GM12878 (cell line): Measurements from ENCODE around the gene DENND1A. TPM values are rescaled to one million over a fixed set of nuclear protein-coding genes. Genes with fewer than 3 reads are reported as not detected.

ENCODE experiments used
- ATAC-seq: fragments of 200-7000 bp; cut with Tn5 transposase; 3 replicates; pipeline ENCODE4 v1.9.1; 2020; ENCODE audit warnings: mild to moderate bottlenecking, moderate library complexity
- BruUV-seq: library from RNA; stranded (reverse); fragments of 400-500 nt; replicated peaks from 2 replicates; lab custom pipeline; 2021; lab: Mats Ljungman, UMichigan
- CTCF ChIA-PET: fragments of 300-600 bp; sonication (Branson Sonifier 250); formaldehyde crosslinking; extraction: SDS; loops from one replicate; lab custom pipeline; 2021; ENCODE audit warnings: inconsistent platforms; lab: Yijun Ruan, JAX
- POLR2A ChIA-PET: fragments of 350-600 bp; formaldehyde crosslinking; extraction: SDS; loops from one replicate; lab custom pipeline; 2021; ENCODE audit warnings: inconsistent platforms; lab: Charles Lee
- RAD21 ChIA-PET: fragments of 300-600 bp; sonication (Branson Sonifier 250); formaldehyde crosslinking; loops from one replicate; lab custom pipeline; 2023; ENCODE audit warnings: antibody characterized with exemption; ENCODE audit not compliant: unreplicated experiment; lab: Charles Lee
- SMC1A ChIA-PET: fragments of 300-600 bp; sonication (Branson Sonifier 250); formaldehyde crosslinking; loops from one replicate; lab custom pipeline; 2023; ENCODE audit not compliant: unreplicated experiment, uncharacterized antibody; lab: Charles Lee
- DNase-seq: peaks from one replicate; pipeline ENCODE4 v3.0.0-alpha.2; 2011; ENCODE audit warnings: low read depth, low spot score
- FAIRE-seq: peaks from 3 replicates; lab custom pipeline; 2011; peaks lifted over from hg19 to GRCh38; lab: Jason Lieb, UNC
- H2AFZ ChIP-seq: 2 replicates; pipeline ENCODE4 v1.6.0; 2011; ENCODE audit warnings: low read depth, low read length, control low read depth; ENCODE audit not compliant: control insufficient read depth
- H3K27ac ChIP-seq: 2 replicates; pipeline ENCODE4 v1.5.1; 2011; ENCODE audit warnings: control low read depth; ENCODE audit not compliant: control insufficient read depth, insufficient read depth
- H3K27me3 ChIP-seq, 2 experiments: replicated peaks in 1 of 2; 2 replicates each; pipeline versions ENCODE4 v1.6.0 to v1.6.1; 2011; ENCODE audit warnings: low read length in 1 of 2; ENCODE audit not compliant: control insufficient read depth in 2 of 2, insufficient read depth in 2 of 2
- H3K36me3 ChIP-seq, 2 experiments: 2 replicates each; pipeline ENCODE4 v1.5.1; 2011; ENCODE audit warnings: low read length in 1 of 2; ENCODE audit not compliant: control insufficient read depth in 2 of 2, insufficient read depth in 2 of 2
- H3K4me1 ChIP-seq: 2 replicates; pipeline ENCODE4 v1.6.1; 2011; ENCODE audit warnings: mild to moderate bottlenecking, low read length, moderate library complexity, mixed read lengths; ENCODE audit not compliant: control insufficient read depth, insufficient read depth
- H3K4me2 ChIP-seq: 2 replicates; pipeline ENCODE4 v1.6.0; 2011; ENCODE audit warnings: control low read depth; ENCODE audit not compliant: control insufficient read depth, insufficient read depth
- H3K4me3 ChIP-seq: fragments of 200-600 bp; sonication (generic); 2 replicates; pipeline ENCODE4 v1.5.1; 2016
- H3K79me2 ChIP-seq: 2 replicates; pipeline ENCODE4 v1.6.0; 2011; ENCODE audit warnings: low read length; ENCODE audit not compliant: control insufficient read depth, insufficient read depth
- H3K9ac ChIP-seq: 2 replicates; pipeline ENCODE4 v1.8.0; 2011; ENCODE audit warnings: low read length, control low read depth, mixed read lengths; ENCODE audit not compliant: control insufficient read depth, insufficient read depth
- H3K9me3 ChIP-seq: replicated peaks from 3 replicates; pipeline ENCODE4 v1.5.1; 2011; ENCODE audit warnings: mild to moderate bottlenecking, low read length; ENCODE audit not compliant: control insufficient read depth, insufficient read depth
- H4K20me1 ChIP-seq: 2 replicates; pipeline ENCODE4 v1.6.0; 2011; ENCODE audit not compliant: control insufficient read depth, insufficient read depth
- CTCF ChIP-seq, 3 experiments: IDR thresholded peaks in 2 of 3; conservative IDR thresholded peaks in 1 of 3; 2 replicates each; pipeline ENCODE4 v1.5.1; 2011; ENCODE audit warnings: low read depth in 3 of 3, low read length in 3 of 3, mild to moderate bottlenecking in 3 of 3, control low read depth in 2 of 3, moderate library complexity in 2 of 3, inconsistent platforms in 1 of 3, mixed read lengths in 1 of 3; ENCODE audit not compliant: control insufficient read depth in 2 of 3, insufficient read depth in 1 of 3; ENCODE audit errors: extremely low read depth in 1 of 3
- IRF3 ChIP-seq: fragments of 450-650 bp; IDR thresholded peaks from 2 replicates; pipeline ENCODE4 v1.6.1; 2014; ENCODE audit warnings: mild to moderate bottlenecking
- PML ChIP-seq: IDR thresholded peaks from 2 replicates; pipeline ENCODE4 v1.6.1; 2012; ENCODE audit warnings: low read length, inconsistent platforms
- YY1 ChIP-seq: IDR thresholded peaks from 2 replicates; pipeline ENCODE4 v1.6.1; 2011; ENCODE audit warnings: low read depth, mild to moderate bottlenecking, low read length
- ZBTB11 ChIP-seq: fragments of 450-650 bp; formaldehyde crosslinking; IDR thresholded peaks from 2 replicates; pipeline ENCODE4 v1.5.0; 2022; ENCODE audit warnings: mild to moderate bottlenecking, missing genetic modification characterization
- ZNF217 ChIP-seq: fragments of 450-650 bp; IDR thresholded peaks from 2 replicates; pipeline ENCODE4 v1.6.1; 2017; ENCODE audit warnings: antibody characterized with exemption, mild to moderate bottlenecking
- ZNF384 ChIP-seq: IDR thresholded peaks from 2 replicates; pipeline ENCODE4 v1.6.1; 2012; ENCODE audit warnings: low read depth, mild to moderate bottlenecking, low read length, improper control_type of control experiment, borderline replicate concordance
- ZNF687 ChIP-seq: fragments of 450-650 bp; IDR thresholded peaks from 2 replicates; pipeline ENCODE4 v1.6.1; 2017; ENCODE audit warnings: mild to moderate bottlenecking, moderate library complexity
- WGBS: methylation state at CpG from one replicate; pipeline ENCODE4 v1.1.6; 2016; ENCODE audit warnings: low lambda C conversion rate; ENCODE audit not compliant: insufficient replicate concordance, insufficient coverage; ENCODE audit errors: missing lambda C conversion rate; 5-methylcytosine and 5-hydroxymethylcytosine counted together
- in situ Hi-C: fragments of 300-500 bp; cut with MboI; formaldehyde crosslinking; loops from 9 replicates; pipeline ENCODE4 v1.14.3; 2018; ENCODE audit warnings: mixed read lengths
- intact Hi-C: fragments of 100-400 bp; cut with micrococcal nuclease; formaldehyde crosslinking; loops from one replicate; pipeline ENCODE4 v1.14.2; 2022; ENCODE audit not compliant: unreplicated experiment
- polyA plus RNA-seq, 11 experiments: library from polyadenylated mRNA; depleted of rRNA in 4 of 11; unstranded in 6 of 11; stranded (reverse) in 5 of 11; fragments of >200 nt; fragmentation: Nextera tagmentation in 4 of 11; fragmentation: Illumina TruSeq in 1 of 11; extraction: Ambion mirVana in 4 of 11; extraction: Trizol in 1 of 11; gene quantifications; 1 replicate in 1 of 11; 2 replicates in 10 of 11; pipeline versions ENCODE4 v1.2.1 to v1.2.3, GENCODE V29; 2011 to 2016; ENCODE audit warnings: inconsistent platforms in 2 of 11, missing spikeins in 2 of 11, low read depth in 1 of 11
- total RNA-seq, 4 experiments: library from RNA; depleted of rRNA in 3 of 4; stranded (reverse); fragments of >200 nt in 3 of 4; fragmentation: Illumina TruSeq in 1 of 4; extraction: Trizol in 1 of 4; gene quantifications; 2 replicates each; pipeline versions ENCODE4 v1.2.1 to v1.2.3, GENCODE V29; 2013 to 2021

The DENND1A gene
- total and polyA plus RNA-seq, 10 of the 15 experiments (the other 5 are each of a cell fraction or from before 2014, with no cell fraction given): 14.1 to 48.6 (median 35.2) TPM

GRCh38 chr9:123406016-123406415 lies 523.9 kb downstream of the DENND1A start:
- ATAC-seq: no peak
- WGBS: 75% methylated on average over 6 of the region's 6 CpGs
- no peaks in the 10 kb centered on the region for H3K4me1 ChIP-seq
- intact Hi-C loops: loop anchor here (10.0 kb wide), 1 partner anchor 559 kb away; no protein-coding TSS in a partner anchor
- no peak overlapping the region for H3K9ac ChIP-seq
- H3K9me3 ChIP-seq: no peaks in the 10 kb centered on the region
- H3K4me2 ChIP-seq: no peak overlapping the region
- no peak for TF ChIP-seq CTCF (IDR thresholded peaks at IDR 0.05 in 2 of 3, conservative IDR thresholded peaks at IDR 0.05 in 1 of 3; ENCODE audit: control insufficient read depth in 2 of 3, extremely low read depth in 1 of 3, insufficient read depth in 1 of 3, low read depth in 3 of 3, low read length in 3 of 3)
- no peak for TF ChIP-seq PML
- TF ChIP-seq ZNF687: no peak
- no peak for TF ChIP-seq ZNF384
- no peak for TF ChIP-seq ZBTB11 (CRISPR knock-in tag)
- TF ChIP-seq ZNF217: no peak
- TF ChIP-seq IRF3: no peak
- no peak for TF ChIP-seq YY1
- TF ChIP-seq, all 136 proteins: peak for 0
- Histone ChIP-seq H3K27ac (no peak overlapping the region), H3K27me3 (no peaks in the 10 kb centered on the region), H3K4me3 (no peak overlapping the region), H3K36me3 (peaks cover 0 to 2% of the 10 kb centered on the region in 2 experiments; a peak in 3 of 4 replicates), H4K20me1 (no peaks in the 10 kb centered on the region; the same call in 1 of the 2 replicates), H3K79me2 (no peaks in the 10 kb centered on the region), H2AFZ (no peak overlapping the region)
- FAIRE-seq (no peak), DNase-seq (no peak)
- no TSS peak for BruUV-seq
- ChIA-PET RAD21 (no interaction called here), SMC1A (no interaction called here), CTCF (no interaction called here), POLR2A (interaction anchor here (0.7 kb wide), 1 partner anchor 218 kb away, joined by 3 read pairs; no protein-coding TSS in a partner anchor)
- in situ Hi-C loops: no loop called here
